Duodenal mucosa (tissue), 2 donors: ENCODE measurements around the gene TRIM67.

Experiments
- H3K27ac ChIP-seq: one replicate; pipeline ENCODE4 v1.7.0; 2013; ENCODE audit warnings: low read depth, low read length
- H3K27me3 ChIP-seq, 2 donors: one replicate each; pipeline ENCODE4 v1.7.0; 2013; ENCODE audit warnings: low read length in 2 of 2, control low read depth in 1 of 2; ENCODE audit not compliant: insufficient read depth in 2 of 2, control insufficient read depth in 1 of 2
- H3K36me3 ChIP-seq, 2 donors: one replicate each; pipeline ENCODE4 v1.7.0; 2013; ENCODE audit warnings: low read length in 2 of 2, control low read depth in 1 of 2; ENCODE audit not compliant: insufficient read depth in 2 of 2, control insufficient read depth in 1 of 2
- H3K4me1 ChIP-seq, 2 donors: one replicate each; pipeline ENCODE4 v1.7.0; 2013; ENCODE audit warnings: low read length in 2 of 2, control low read depth in 1 of 2; ENCODE audit not compliant: insufficient read depth in 2 of 2, control insufficient read depth in 1 of 2
- H3K4me3 ChIP-seq, 2 donors: one replicate each; pipeline ENCODE4 v1.7.0; 2013; ENCODE audit warnings: low read length in 2 of 2, low read depth in 1 of 2
- H3K9ac ChIP-seq, 2 donors: one replicate each; pipeline ENCODE4 v1.7.0; 2013; ENCODE audit warnings: low read length in 2 of 2, low read depth in 1 of 2
- H3K9me3 ChIP-seq, 2 donors: one replicate each; pipeline ENCODE4 v1.7.0; 2013; ENCODE audit warnings: low read length in 2 of 2, control low read depth in 1 of 2; ENCODE audit not compliant: control insufficient read depth in 1 of 2

Gene TRIM67

GRCh38 chr1:231181271-231181670 is 19.4 kb downstream of the TRIM67 start:
- H3K27ac ChIP-seq = no peak overlapping the region
- H3K9ac ChIP-seq = no peak overlapping the region
- peaks cover 19 to 28% of the 10 kb centered on the region in 2 donors for H3K27me3 ChIP-seq
- H3K9me3 ChIP-seq = peaks cover 0 to 5% of the 10 kb centered on the region in 2 donors
- no peaks in the 10 kb centered on the region for H3K36me3 ChIP-seq
- no peaks in the 10 kb centered on the region for H3K4me1 ChIP-seq
- H3K4me3 ChIP-seq = no peak overlapping the region

GRCh38 chr1:231182317-231182716 is 20.5 kb downstream of the TRIM67 start:
- Histone ChIP-seq H3K27me3 (peaks cover 9 to 28% of the 10 kb centered on the region in 2 donors), H3K4me3 (no peak overlapping the region), H3K9me3 (peaks cover 0 to 5% of the 10 kb centered on the region in 2 donors), H3K9ac (no peak overlapping the region), H3K4me1 (no peaks in the 10 kb centered on the region), H3K27ac (no peak overlapping the region), H3K36me3 (no peaks in the 10 kb centered on the region)

GRCh38 chr1:231183639-231184590 is 22.1 kb downstream of the TRIM67 start:
- H3K27ac ChIP-seq = no peak overlapping the region
- no peak overlapping the region for H3K9ac ChIP-seq
- no peak overlapping the region for H3K4me3 ChIP-seq
- peaks cover 11 to 33% of the 10 kb centered on the region in 2 donors for H3K27me3 ChIP-seq
- H3K36me3 ChIP-seq = no peaks in the 10 kb centered on the region
- H3K9me3 ChIP-seq = peaks cover 0 to 2% of the 10 kb centered on the region in 2 donors
- no peaks in the 10 kb centered on the region for H3K4me1 ChIP-seq

GRCh38 chr1:231184891-231185290 is 23.0 kb downstream of the TRIM67 start:
- H3K9ac ChIP-seq = no peak overlapping the region
- no peaks in the 10 kb centered on the region for H3K36me3 ChIP-seq
- no peak overlapping the region for H3K4me3 ChIP-seq
- peaks cover 0 to 3% of the 10 kb centered on the region in 2 donors for H3K9me3 ChIP-seq
- no peaks in the 10 kb centered on the region for H3K4me1 ChIP-seq
- H3K27me3 ChIP-seq = peaks cover 11 to 31% of the 10 kb centered on the region in 2 donors
- H3K27ac ChIP-seq = no peak overlapping the region

- Histone ChIP-seq H3K4me3 (no peak overlapping the region), H3K9me3 (peaks cover 0 to 5% of the 10 kb centered on the region in 2 donors), H3K27ac (no peak overlapping the region), H3K36me3 (no peaks in the 10 kb centered on the region), H3K4me1 (no peaks in the 10 kb centered on the region), H3K9ac (no peak overlapping the region), H3K27me3 (peaks cover 11 to 31% of the 10 kb centered on the region in 2 donors)
Observed at GRCh38 chr1:231185391-231185790, 23.5 kb downstream of the TRIM67 start.

GRCh38 chr1:231186356-231187115 is 24.7 kb downstream of the TRIM67 start:
- Histone ChIP-seq H3K4me3 (no peak overlapping the region), H3K9me3 (peaks cover 0 to 5% of the 10 kb centered on the region in 2 donors), H3K27ac (no peak overlapping the region), H3K4me1 (no peaks in the 10 kb centered on the region), H3K9ac (no peak overlapping the region), H3K27me3 (peaks cover 7 to 31% of the 10 kb centered on the region in 2 donors), H3K36me3 (no peaks in the 10 kb centered on the region)

- no peaks in the 10 kb centered on the region for H3K36me3 ChIP-seq
- H3K9me3 ChIP-seq = peaks cover 0 to 5% of the 10 kb centered on the region in 2 donors
- H3K9ac ChIP-seq = no peak overlapping the region
- no peaks in the 10 kb centered on the region for H3K4me1 ChIP-seq
- H3K27ac ChIP-seq = no peak overlapping the region
- peaks cover 7 to 22% of the 10 kb centered on the region in 2 donors for H3K27me3 ChIP-seq
- no peak overlapping the region for H3K4me3 ChIP-seq
Observed at GRCh38 chr1:231187571-231187970, 25.7 kb downstream of the TRIM67 start.

GRCh38 chr1:231188072-231188471 is 26.2 kb downstream of the TRIM67 start:
- Histone ChIP-seq H3K36me3 (no peaks in the 10 kb centered on the region), H3K4me3 (no peak overlapping the region), H3K27me3 (peaks cover 7 to 19% of the 10 kb centered on the region in 2 donors), H3K27ac (no peak overlapping the region), H3K9me3 (peaks cover 0 to 5% of the 10 kb centered on the region in 2 donors), H3K9ac (no peak overlapping the region), H3K4me1 (peaks cover 0 to 5% of the 10 kb centered on the region in 2 donors)

GRCh38 chr1:231188768-231189167 is 26.9 kb downstream of the TRIM67 start:
- Histone ChIP-seq H3K9me3 (peaks cover 0 to 5% of the 10 kb centered on the region in 2 donors), H3K36me3 (no peaks in the 10 kb centered on the region), H3K4me3 (no peak overlapping the region), H3K4me1 (peaks cover 0 to 6% of the 10 kb centered on the region in 2 donors), H3K27ac (no peak overlapping the region), H3K27me3 (peaks cover 7 to 17% of the 10 kb centered on the region in 2 donors), H3K9ac (no peak overlapping the region)
